Stomach (tissue), 9 donors: Measurements from ENCODE around the gene BPIFB2. TPM values are rescaled to one million over a fixed set of nuclear protein-coding genes. Genes with fewer than 3 reads are reported as not detected.

Experiments
- DNase-seq, 2 donors: peaks; one replicate each; pipeline versions ENCODE4 v3.0.0 to v3.0.0-alpha.2; 2013 to 2019
- H3K27ac ChIP-seq, 5 donors: fragments of 200-600 bp in 4 of 5; sonication (generic) in 4 of 5; one replicate each; pipeline ENCODE4 v1.5.1; 2013 to 2019; ENCODE audit warnings: mild to moderate bottlenecking in 1 of 5, moderate library complexity in 1 of 5
- H3K27me3 ChIP-seq, 3 donors: fragments of 200-600 bp; sonication (generic); one replicate each; pipeline ENCODE4 v1.5.1; 2017 to 2019; ENCODE audit warnings: mixed run types in 1 of 3
- H3K36me3 ChIP-seq, 4 donors: fragments of 200-600 bp; sonication (generic); 1 replicate in 3 of 4; 2 replicates in 1 of 4; pipeline ENCODE4 v1.5.1; 2016 to 2019
- H3K4me1 ChIP-seq, 4 donors: fragments of 200-600 bp; sonication (generic); one replicate each; pipeline ENCODE4 v1.5.1; 2016 to 2019
- H3K4me3 ChIP-seq, 4 donors: fragments of 200-600 bp; sonication (generic) in 3 of 4; one replicate each; pipeline ENCODE4 v1.5.1; 2016 to 2019; ENCODE audit warnings: mild to moderate bottlenecking in 1 of 4
- H3K9me3 ChIP-seq, 4 donors: fragments of 200-600 bp; sonication (generic); one replicate each; pipeline ENCODE4 v1.5.1; 2016 to 2019
- EP300 ChIP-seq: sonication (generic); formaldehyde crosslinking; IDR thresholded peaks from one replicate; pipeline ENCODE4 v1.6.1; 2017; ENCODE audit warnings: antibody characterized with exemption
- POLR2A ChIP-seq, 4 donors: fragments of 450-650 bp; IDR thresholded peaks; one replicate each; pipeline ENCODE4 v1.6.1; 2016; ENCODE audit warnings: antibody characterized with exemption in 4 of 4, control low read depth in 2 of 4, mild to moderate bottlenecking in 1 of 4, moderate library complexity in 1 of 4
- POLR2AphosphoS5 ChIP-seq, 3 donors: sonication (generic); formaldehyde crosslinking; IDR thresholded peaks; one replicate each; pipeline ENCODE4 v1.6.1; 2016; ENCODE audit warnings: antibody characterized with exemption in 3 of 3
- WGBS, 5 donors: extraction: QIAGEN DNeasy Blood & Tissue Kit in 3 of 5; methylation state at CpG; one replicate each; pipeline versions ENCODE4 v1.1.5 to v1.1.7; 2013 to 2018; 5-methylcytosine and 5-hydroxymethylcytosine counted together
- intact Hi-C: fragments of 100-400 bp; cut with DNase I; formaldehyde crosslinking; loops from one replicate; pipeline ENCODE4 v1.15.1; 2023; ENCODE audit warnings: low total_unique reads
- polyA plus RNA-seq, 3 donors: library from polyadenylated mRNA; stranded (reverse); fragments of 200-250 nt; gene quantifications; one replicate each; pipeline ENCODE4 v1.2.3, GENCODE V29; 2013
- total RNA-seq, 5 donors: library from RNA; depleted of rRNA; stranded (reverse); fragments of >200 nt; gene quantifications; one replicate each; pipeline versions ENCODE4 v1.1.0 to v1.2.3, GENCODE V29; 2014 to 2016
- TF ChIP-seq, protein P1 (sequence below), 7 experiments: fragments of 450-650 bp in 4 of 7; fragments of 200-600 bp in 3 of 7; sonication (generic) in 3 of 7; IDR thresholded peaks; one replicate each; pipeline ENCODE4 v1.5.1; 2016 to 2019; ENCODE audit warnings: antibody characterized with exemption in 7 of 7, control low read depth in 2 of 7, mild to moderate bottlenecking in 1 of 7
- donor health status: healthy with polysubstance abuse.
- donor health status: Bipolar disorder and iron deficiency.
- donor health status: healthy.

BPIFB2 gene
- total and polyA plus RNA-seq, 8 donors = 3.3 TPM; not detected in 7

- H3K27ac ChIP-seq = no peak overlapping the region
- no peak overlapping the region for H3K4me3 ChIP-seq
- peaks cover 0 to 18% (median 0%) of the 10 kb centered on the region in 3 donors for H3K27me3 ChIP-seq
- intact Hi-C loops = no loop called here
- WGBS, 5 donors = 49 to 79% (median 66%) methylated on average over 4 of the region's 4 CpGs
- DNase-seq = no peak
- TF ChIP-seq POLR2A (IDR thresholded peaks at IDR 0.05) (no peak), POLR2AphosphoS5 (IDR thresholded peaks at IDR 0.05) (no peak), EP300 (no peak)
- TF ChIP-seq, protein P1, sequence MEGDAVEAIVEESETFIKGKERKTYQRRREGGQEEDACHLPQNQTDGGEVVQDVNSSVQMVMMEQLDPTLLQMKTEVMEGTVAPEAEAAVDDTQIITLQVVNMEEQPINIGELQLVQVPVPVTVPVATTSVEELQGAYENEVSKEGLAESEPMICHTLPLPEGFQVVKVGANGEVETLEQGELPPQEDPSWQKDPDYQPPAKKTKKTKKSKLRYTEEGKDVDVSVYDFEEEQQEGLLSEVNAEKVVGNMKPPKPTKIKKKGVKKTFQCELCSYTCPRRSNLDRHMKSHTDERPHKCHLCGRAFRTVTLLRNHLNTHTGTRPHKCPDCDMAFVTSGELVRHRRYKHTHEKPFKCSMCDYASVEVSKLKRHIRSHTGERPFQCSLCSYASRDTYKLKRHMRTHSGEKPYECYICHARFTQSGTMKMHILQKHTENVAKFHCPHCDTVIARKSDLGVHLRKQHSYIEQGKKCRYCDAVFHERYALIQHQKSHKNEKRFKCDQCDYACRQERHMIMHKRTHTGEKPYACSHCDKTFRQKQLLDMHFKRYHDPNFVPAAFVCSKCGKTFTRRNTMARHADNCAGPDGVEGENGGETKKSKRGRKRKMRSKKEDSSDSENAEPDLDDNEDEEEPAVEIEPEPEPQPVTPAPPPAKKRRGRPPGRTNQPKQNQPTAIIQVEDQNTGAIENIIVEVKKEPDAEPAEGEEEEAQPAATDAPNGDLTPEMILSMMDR (IDR thresholded peaks at IDR 0.05) = no peak
- peaks cover 0 to 3% (median 3%) of the 10 kb centered on the region in 4 donors for H3K9me3 ChIP-seq
- H3K4me1 ChIP-seq = no peaks in the 10 kb centered on the region
- H3K36me3 ChIP-seq = no peaks in the 10 kb centered on the region
Measured at GRCh38 chr20:33051333-33051732, 43.8 kb downstream of the BPIFB2 start.

GRCh38 chr20:33053291-33054106 lies 46.0 kb downstream of the BPIFB2 start, which contains the start of gene BPIFB3:
Gene BPIFB3 (plus strand): TSS chr20:33053903. CDS start chr20:33055436, 1,533 bp downstream.
- intact Hi-C loops = no loop called here
- Histone ChIP-seq H3K9me3 (no peaks in the 10 kb centered on the region), H3K36me3 (no peaks in the 10 kb centered on the region), H3K27ac (no peak within 1 kb of the TSS), H3K4me3 (no peak within 1 kb of the TSS), H3K4me1 (no peaks in the 10 kb centered on the region), H3K27me3 (peaks cover 0 to 18% (median 0%) of the 10 kb centered on the region in 3 donors)
- WGBS, 5 donors = 72 to 84% (median 77%) methylated on average over 11 to 25 of the region's 25 CpGs
- no peak for DNase-seq
- TF ChIP-seq, protein P1 (IDR thresholded peaks at IDR 0.05) = no peak
- TF ChIP-seq EP300 = no peak
- no peak for TF ChIP-seq POLR2A (IDR thresholded peaks at IDR 0.05)
- no peak for TF ChIP-seq POLR2AphosphoS5 (IDR thresholded peaks at IDR 0.05)

- DNase-seq = no peak
- Histone ChIP-seq H3K36me3 (no peaks in the 10 kb centered on the region), H3K4me3 (no peak overlapping the region), H3K27ac (no peak overlapping the region), H3K27me3 (peaks cover 0 to 18% (median 0%) of the 10 kb centered on the region in 3 donors), H3K9me3 (no peaks in the 10 kb centered on the region), H3K4me1 (no peaks in the 10 kb centered on the region)
- TF ChIP-seq POLR2A (IDR thresholded peaks at IDR 0.05) = no peak
- intact Hi-C loops = no loop called here
- 61 to 74% (median 64%) methylated on average over 7 of the region's 7 CpGs for WGBS, 5 donors
Measured at GRCh38 chr20:33054381-33054780, 46.9 kb downstream of the BPIFB2 start.

DNA sequence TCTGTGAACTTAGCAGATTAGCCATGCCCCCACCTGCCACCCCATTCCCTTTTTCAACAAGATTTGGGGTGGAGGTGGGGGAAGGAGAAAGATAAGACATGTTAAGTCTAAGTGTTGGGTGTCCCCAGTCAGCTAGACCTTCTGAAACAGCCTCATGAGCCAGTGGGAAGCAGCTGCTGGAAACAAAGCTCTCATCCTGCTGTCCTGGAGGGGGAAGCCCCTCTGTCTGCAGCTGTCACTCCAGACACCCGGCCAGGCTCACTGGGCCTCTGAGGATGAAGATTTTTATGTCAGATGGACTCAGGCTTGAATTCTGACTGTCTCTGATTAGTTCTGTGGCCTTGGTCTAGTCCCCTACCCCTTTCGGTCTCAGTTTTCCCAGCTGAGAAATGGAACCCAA lies 47.3 kb downstream of the BPIFB2 start:
- Histone ChIP-seq H3K9me3 (no peaks in the 10 kb centered on the region), H3K27ac (no peak overlapping the region), H3K4me1 (no peaks in the 10 kb centered on the region), H3K4me3 (no peak overlapping the region), H3K27me3 (peaks cover 0 to 18% (median 0%) of the 10 kb centered on the region in 3 donors), H3K36me3 (no peaks in the 10 kb centered on the region)
- intact Hi-C loops = no loop called here
- TF ChIP-seq POLR2AphosphoS5 (IDR thresholded peaks at IDR 0.05) (no peak), EP300 (no peak), POLR2A (IDR thresholded peaks at IDR 0.05) (no peak)
- TF ChIP-seq, protein P1 (IDR thresholded peaks at IDR 0.05) = no peak
- DNase-seq = no peak
- 76 to 88% (median 77%) methylated on average over 2 of the region's 2 CpGs for WGBS, 5 donors

DNA sequence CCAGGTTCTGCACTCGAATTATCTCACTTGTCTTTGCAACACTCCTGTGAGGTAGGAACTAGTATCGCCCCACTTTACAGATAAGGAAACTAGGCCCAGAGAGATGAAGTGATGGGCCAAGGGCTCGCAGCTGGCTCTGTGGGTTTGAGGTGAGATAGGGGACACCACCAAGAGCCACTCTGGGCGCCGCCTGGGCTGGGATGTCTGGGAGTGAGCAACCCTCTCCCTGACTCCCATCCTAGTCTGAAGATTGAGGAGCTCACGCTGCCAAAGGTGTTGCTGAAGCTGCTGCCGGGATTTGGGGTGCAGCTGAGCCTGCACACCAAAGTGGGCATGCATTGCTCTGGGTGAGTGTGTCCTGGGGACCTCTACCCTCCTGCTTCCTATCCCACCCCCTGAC lies 51.6 kb downstream of the BPIFB2 start:
- DNase-seq = no peak
- 66 to 85% (median 76%) methylated on average over 7 of the region's 7 CpGs for WGBS, 5 donors
- Histone ChIP-seq H3K9me3 (no peaks in the 10 kb centered on the region), H3K27ac (no peak overlapping the region), H3K4me3 (no peak overlapping the region), H3K36me3 (no peaks in the 10 kb centered on the region), H3K27me3 (peaks cover 0 to 10% (median 0%) of the 10 kb centered on the region in 3 donors), H3K4me1 (no peaks in the 10 kb centered on the region)
- TF ChIP-seq POLR2AphosphoS5 (IDR thresholded peaks at IDR 0.05) = no peak
- intact Hi-C loops = no loop called here
